ENCODE results near the gene MED13. TPM values are rescaled to one million over a fixed set of nuclear protein-coding genes. Genes with fewer than 3 reads are reported as not detected.

Gene MED13
- total and polyA plus RNA-seq, 9 of the 15 experiments (the other 6 are each of a cell fraction or from before 2014, with no cell fraction given), result 5.4 to 48.4 (median 28.2) TPM

- TF ChIP-seq PATZ1 (CRISPR knock-in tag; IDR thresholded peaks at IDR 0.05; ENCODE audit: borderline replicate concordance) (no peak), SNIP1 (IDR thresholded peaks at IDR 0.05; ENCODE audit: low read depth) (no peak), CBX1 (IDR thresholded peaks at IDR 0.05; ENCODE audit: low read depth) (no peak), BCOR (IDR thresholded peaks at IDR 0.05) (no peak), TEAD2 (tag; IDR thresholded peaks at IDR 0.05) (no peak), POLR2G (IDR thresholded peaks at IDR 0.05; ENCODE audit: low read depth, low read length) (no peak), HDAC3 (IDR thresholded peaks at IDR 0.05; ENCODE audit: borderline replicate concordance, partially characterized antibody) (no peak)
These were observed 123.0 kb downstream of the MED13 start (continued) for GRCh38 chr17:61942085-61942484.

GRCh38 chr17:61928101-61928436 is 137.0 kb downstream of the MED13 start:
- H2AFZ ChIP-seq (ENCODE audit: low read depth, low read length), result peak overlapping the region; percentile 97
- no TSS peak for BruUV-seq (replicated peaks)
- no peaks in the 10 kb centered on the region for H3K27me3 ChIP-seq (ENCODE audit: control insufficient read depth in 2 of 2, insufficient read depth in 2 of 2, low read length in 2 of 2)
- H3K9me1 ChIP-seq (ENCODE audit: control insufficient read depth, insufficient read depth, low read length), result no peaks in the 10 kb centered on the region
- peak overlapping the region; percentile 74 for H3K4me3 ChIP-seq
- H3K4me2 ChIP-seq (ENCODE audit: insufficient read depth, low read length), result peak overlapping the region; percentile 97
- H3K9me3 ChIP-seq (replicated peaks; ENCODE audit: control insufficient read depth, insufficient read depth, low read depth, low read length), result no peaks in the 10 kb centered on the region
- 43% methylated on average over 4 of the region's 4 CpGs for WGBS (ENCODE audit: insufficient coverage, low coverage, missing lambda C conversion rate)
- DNase-seq (ENCODE audit: extremely low read depth in 1 of 4, low spot score in 3 of 4), result no peak
- H3K27ac ChIP-seq (ENCODE audit: extremely low read depth, low read depth, low read length), result peak overlapping the region; percentile 87; the same call in 1 of the 3 replicates
- H3K36me3 ChIP-seq (ENCODE audit: control insufficient read depth, insufficient read depth, low read length), result peaks cover 17% of the 10 kb centered on the region
- FAIRE-seq, result no peak
- ATAC-seq, result no peak
- intact Hi-C loops (cut with micrococcal nuclease), result no loop called here
- H3K4me1 ChIP-seq (replicated peaks in 1 of 2; ENCODE audit: control insufficient read depth in 2 of 2, insufficient read depth in 2 of 2, low read length in 2 of 2), result peaks cover 0 to 9% of the 10 kb centered on the region in 2 experiments; a peak in 2 of 5 replicates
- in situ Hi-C loops (cut with MboI), result no loop called here
- peaks cover 20% of the 10 kb centered on the region for H3K79me2 ChIP-seq (ENCODE audit: control insufficient read depth, insufficient read depth, low read length)
- ChIA-PET POLR2A (no interaction called here), CTCF (ENCODE audit: low intra/inter-chr PET ratio) (no interaction called here)
- H3K9ac ChIP-seq (ENCODE audit: insufficient read depth in 1 of 2, low read depth in 2 of 2, low read length in 2 of 2), result peak overlapping the region; percentile 92 to 100; a peak in 3 of 4 replicates
- no peaks in the 10 kb centered on the region for H4K20me1 ChIP-seq (replicated peaks; ENCODE audit: control insufficient read depth, insufficient read depth, low read length)
- TF ChIP-seq GMEB1 (CRISPR knock-in tag; IDR thresholded peaks at IDR 0.05), result no peak
- no peak for TF ChIP-seq ZNF511 (CRISPR knock-in tag; IDR thresholded peaks at IDR 0.05)
- TF ChIP-seq ZNF316 (IDR thresholded peaks at IDR 0.05), result no peak
- TF ChIP-seq BACH1 (tag; IDR thresholded peaks at IDR 0.05), result no peak
- TF ChIP-seq HMG20B (CRISPR knock-in tag; IDR thresholded peaks at IDR 0.05), result no peak
- no peak for TF ChIP-seq CEBPG (CRISPR knock-in tag; IDR thresholded peaks at IDR 0.05)
- TF ChIP-seq CEBPG (tag; conservative IDR thresholded peaks at IDR 0.05 in 1 of 2, IDR thresholded peaks at IDR 0.05 in 1 of 2), result peak in 1 of 2 experiments; percentile 54; a peak in 2 of 4 replicates
- TF ChIP-seq EGR1 (conservative IDR thresholded peaks at IDR 0.05), result no peak
- TF ChIP-seq HLTF (IDR thresholded peaks at IDR 0.05), result no peak
- TF ChIP-seq MYNN (IDR thresholded peaks at IDR 0.05), result no peak
- no peak for TF ChIP-seq MYNN (CRISPR knock-in tag; IDR thresholded peaks at IDR 0.05)
- TF ChIP-seq POLR3A (IDR thresholded peaks at IDR 0.05; ENCODE audit: borderline replicate concordance, extremely low read depth, insufficient read depth, insufficient read length), result no peak
